Mammary epithelial cell (primary cell): Measurements from ENCODE around the gene PKD1.

ENCODE experiments used
- CTCF ChIP-seq, 2 donors: IDR thresholded peaks in 1 of 2; conservative IDR thresholded peaks in 1 of 2; 2 replicates each; pipeline ENCODE4 v1.5.1; 2011 to 2012; ENCODE audit warnings: inconsistent platforms in 2 of 2, low read length in 2 of 2, mild to moderate bottlenecking in 2 of 2, control low read depth in 1 of 2, low read depth in 1 of 2; ENCODE audit not compliant: insufficient read depth in 1 of 2; ENCODE audit errors: extremely low read depth in 1 of 2
- EZH2 ChIP-seq: IDR thresholded peaks from 2 replicates; pipeline ENCODE4 v1.6.1; 2012; ENCODE audit warnings: low read length, inconsistent platforms, borderline replicate concordance

- no peak for TF ChIP-seq EZH2
- TF ChIP-seq CTCF (conservative IDR thresholded peaks at IDR 0.05 in 1 of 2, IDR thresholded peaks at IDR 0.05 in 1 of 2; ENCODE audit: extremely low read depth in 1 of 2, insufficient read depth in 1 of 2, low read depth in 1 of 2, low read length in 2 of 2), result no peak
These were observed 57.0 kb downstream of the PKD1 start for GRCh38 chr16:2078691-2079090.
